SJCRH30 (cell line): Measurements from ENCODE around the gene CEMIP. TPM values are rescaled to one million over a fixed set of nuclear protein-coding genes. Genes with fewer than 3 reads are reported as not detected.

Source experiments
- total RNA-seq: library from RNA; depleted of rRNA; stranded (reverse); fragments of >200 nt; shearing (Covaris generic); gene quantifications from 2 replicates; pipeline ENCODE4 v1.2.3, GENCODE V29; 2014; rRNA removed

The CEMIP gene
- total RNA-seq, 1 experiment from 2014 or later, result 0.20 TPM

Other genes starting within 250 kb of the CEMIP start
- 4.4 and 5.6 TPM in 2 replicates for gene ABHD17C, start 84.1 kb upstream of the CEMIP start, total RNA-seq
- gene MESD, start 210.4 kb downstream of the CEMIP start, total RNA-seq, result 20.5 and 22.1 TPM in 2 replicates
- 16.1 and 17.3 TPM in 2 replicates for gene TLNRD1, start 221.6 kb downstream of the CEMIP start, total RNA-seq